Measurements from ENCODE around the gene ITPKC.
A peak's percentile ranks its signal among the peaks of the same experiment; 100 is the strongest.

The ITPKC gene

DNA sequence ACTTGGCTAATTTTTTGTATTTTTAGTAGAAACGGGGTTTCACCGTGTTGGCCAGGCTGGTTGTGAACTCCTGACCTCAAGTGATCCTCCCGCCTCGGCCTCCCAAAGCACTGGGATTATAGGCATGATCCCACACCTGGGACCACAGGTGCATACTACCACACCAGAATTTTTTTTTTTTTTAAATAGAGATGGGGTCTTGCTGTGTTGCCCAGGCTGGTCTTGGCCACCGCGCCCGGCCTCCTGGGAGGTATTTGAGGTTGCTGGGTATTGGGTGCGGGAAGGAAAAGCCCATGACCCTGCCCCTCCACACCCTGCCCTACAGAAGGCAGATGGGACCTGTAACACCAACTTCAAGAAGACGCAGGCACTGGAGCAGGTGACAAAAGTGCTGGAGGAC is 19.7 kb downstream of the ITPKC start:
- peak in 1 of 10 donors; percentile 38 for DNase-seq
- intact Hi-C loops (cut with DNase I) = no loop called here

DNA sequence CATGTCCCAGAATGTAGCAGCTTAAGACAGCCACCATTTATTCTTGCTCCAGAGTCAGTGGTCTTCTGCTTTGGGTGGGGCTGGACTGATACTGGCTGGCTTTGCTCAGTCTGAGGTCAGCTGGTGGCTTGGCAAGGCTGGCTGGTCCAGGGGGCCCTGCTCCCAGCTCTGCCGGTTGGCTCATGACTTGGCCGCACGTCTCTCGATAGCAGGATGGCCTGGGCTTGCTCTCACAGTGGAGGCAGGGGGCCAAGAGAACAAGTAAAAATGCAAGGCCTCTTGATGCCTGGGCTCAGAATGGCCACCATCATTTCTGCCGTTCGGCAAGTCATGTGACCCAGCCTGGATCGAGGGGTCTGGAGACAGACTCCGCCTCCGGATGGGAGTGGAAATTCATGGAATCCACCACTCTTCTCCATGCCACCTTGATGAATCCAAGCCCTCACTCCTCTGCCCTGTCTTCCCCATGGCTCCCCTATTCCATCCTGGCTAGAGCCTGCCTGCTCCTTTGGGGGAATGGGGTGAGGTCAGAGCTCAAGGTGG is 20.3 kb downstream of the ITPKC start:
- intact Hi-C loops (cut with DNase I) = no loop called here

DNA sequence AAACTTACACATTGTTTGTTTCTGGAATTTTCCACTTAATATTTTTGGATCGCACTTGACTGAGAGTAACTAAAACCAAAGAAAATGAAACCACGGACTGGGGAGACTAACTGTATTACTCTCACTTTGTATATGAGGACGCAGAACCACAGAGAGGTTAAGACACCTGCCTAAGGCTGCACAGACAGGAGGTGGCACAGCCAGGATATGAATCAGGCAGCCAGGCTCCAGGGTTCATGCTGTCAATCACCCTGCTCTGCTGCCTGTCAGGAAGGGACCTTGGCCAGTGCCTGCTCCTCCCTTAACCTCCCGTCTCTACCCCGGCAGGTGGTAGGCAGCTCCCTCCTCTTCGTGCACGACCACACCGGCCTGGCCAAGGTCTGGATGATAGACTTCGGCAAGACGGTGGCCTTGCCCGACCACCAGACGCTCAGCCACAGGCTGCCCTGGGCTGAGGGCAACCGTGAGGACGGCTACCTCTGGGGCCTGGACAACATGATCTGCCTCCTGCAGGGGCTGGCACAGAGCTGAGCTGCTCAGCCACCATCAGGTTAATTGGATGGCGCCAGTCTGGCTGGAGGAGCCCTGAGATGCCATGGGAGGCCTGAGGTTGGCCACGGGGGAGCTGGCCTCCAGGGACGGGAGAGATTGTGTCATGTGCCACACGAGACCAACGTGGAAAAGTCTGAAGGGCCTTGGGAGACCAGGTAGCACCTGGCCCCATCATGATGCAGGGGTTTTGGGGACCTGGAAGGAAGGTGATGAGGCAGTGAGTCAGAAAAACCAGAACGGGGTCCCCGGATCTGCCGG is 22.3 kb downstream of the ITPKC start:
- intact Hi-C loops (cut with DNase I) = no loop called here
- DNase-seq = peak in 1 of 10 donors; percentile 49

More for the DNA sequence above, 20.3 kb downstream of the ITPKC start:
- DNase-seq = peak in 1 of 10 donors; percentile 49

DNA sequence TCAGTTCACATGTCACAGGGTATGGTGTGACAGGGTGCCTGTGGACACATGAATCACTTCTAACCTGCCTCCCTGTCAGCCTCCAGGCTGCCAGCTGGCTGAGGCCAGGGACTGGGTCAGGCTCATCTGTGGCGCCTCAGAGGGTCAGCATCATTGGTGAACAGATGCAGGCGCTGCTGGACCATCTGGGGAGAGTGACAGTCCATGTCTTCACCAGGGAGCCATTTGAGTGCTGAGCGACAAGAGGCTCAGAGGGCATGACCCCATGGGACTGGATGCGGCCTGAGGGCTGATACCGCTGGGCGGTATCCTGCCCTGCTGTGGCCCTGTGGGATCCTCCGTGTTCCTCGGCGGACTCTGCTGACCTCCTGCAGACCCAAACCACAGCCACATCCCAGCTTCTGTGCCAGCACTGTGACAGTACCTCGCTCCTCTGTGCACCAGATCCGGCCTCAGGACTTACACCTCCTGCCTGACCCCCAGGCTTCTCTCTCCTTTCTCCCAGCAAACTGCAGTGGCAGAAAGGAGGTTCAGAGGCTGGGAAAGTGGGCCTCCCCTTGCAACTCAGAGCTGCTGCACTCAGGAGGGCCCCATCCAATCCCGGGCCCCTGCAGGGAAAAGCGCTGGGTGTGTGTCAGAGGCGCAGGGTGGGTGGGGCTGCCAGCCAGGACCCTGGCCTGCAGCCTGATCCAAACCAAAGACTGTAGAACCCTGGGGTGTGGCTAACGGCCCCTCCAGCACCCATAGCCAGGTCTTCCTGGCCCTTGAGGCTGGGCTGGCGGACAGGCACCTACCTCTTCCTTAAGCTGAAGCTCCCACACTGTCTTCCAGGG is 23.2 kb downstream of the ITPKC start:
- intact Hi-C loops (cut with DNase I) = no loop called here
- peak in 1 of 10 donors; percentile 83 for DNase-seq

DNA sequence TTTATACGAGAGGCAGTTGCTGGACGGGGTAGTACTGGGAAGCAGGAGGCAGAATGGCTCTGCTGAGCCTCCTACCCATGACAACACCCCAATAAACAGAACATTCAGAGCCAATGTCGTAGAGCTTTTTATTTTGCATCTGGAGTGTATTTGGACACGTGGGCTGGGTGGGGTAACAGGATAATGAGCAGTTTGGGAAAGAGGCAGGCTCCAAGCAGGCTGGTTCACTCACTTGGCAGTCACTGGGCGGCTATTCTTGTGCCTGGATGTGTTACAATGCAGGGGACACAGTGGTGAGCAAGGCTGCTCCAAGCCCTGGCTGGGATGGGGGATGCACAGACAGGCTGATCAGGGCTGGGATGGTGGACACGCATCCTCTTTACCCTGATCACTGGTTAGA is 23.8 kb downstream of the ITPKC start:
- peak; percentile 43 to 96 (median 78) for DNase-seq
- intact Hi-C loops (cut with DNase I) = no loop called here

DNA sequence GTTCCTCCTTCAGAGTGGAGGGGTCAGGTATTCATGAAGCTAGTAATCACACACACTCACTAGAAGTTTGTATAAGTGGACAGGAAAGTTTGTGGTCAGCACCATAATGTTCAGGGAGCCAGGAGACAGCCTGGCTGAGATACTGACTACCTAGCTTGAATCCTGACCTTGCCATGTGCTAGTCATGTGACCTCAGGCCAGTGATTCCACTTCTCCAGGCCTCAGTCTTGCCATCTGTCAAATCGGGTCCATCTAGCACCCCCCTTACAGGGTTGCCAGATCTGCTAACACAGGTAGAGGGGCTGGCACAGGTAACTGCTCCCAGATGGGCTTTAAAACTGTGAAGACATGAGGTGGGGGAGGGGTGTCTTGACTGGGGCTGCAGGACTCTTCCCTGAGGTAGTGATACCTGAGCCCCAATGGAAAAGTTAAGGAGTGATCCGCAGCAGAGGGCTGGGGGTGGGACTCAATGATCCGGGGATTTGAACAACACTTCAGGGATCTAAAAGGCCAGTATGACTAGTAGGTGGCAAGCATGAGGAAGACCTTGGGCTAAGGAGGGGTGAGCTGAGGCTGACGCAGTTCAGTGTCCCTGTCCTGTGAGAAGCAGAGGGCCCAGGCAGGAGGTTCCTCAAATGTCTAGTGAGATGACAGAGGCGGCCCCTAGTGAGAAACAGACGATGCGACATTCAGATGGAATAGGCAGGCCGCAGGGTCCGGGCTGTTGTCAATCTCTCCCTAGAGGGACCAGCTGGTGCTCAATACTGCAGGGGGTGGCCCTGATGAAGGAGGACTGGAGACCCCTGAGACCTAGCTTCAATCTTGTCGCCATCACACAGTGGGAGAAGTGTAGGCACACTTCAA is 24.8 kb downstream of the ITPKC start:
- no peak for DNase-seq
- intact Hi-C loops (cut with DNase I) = no loop called here

DNA sequence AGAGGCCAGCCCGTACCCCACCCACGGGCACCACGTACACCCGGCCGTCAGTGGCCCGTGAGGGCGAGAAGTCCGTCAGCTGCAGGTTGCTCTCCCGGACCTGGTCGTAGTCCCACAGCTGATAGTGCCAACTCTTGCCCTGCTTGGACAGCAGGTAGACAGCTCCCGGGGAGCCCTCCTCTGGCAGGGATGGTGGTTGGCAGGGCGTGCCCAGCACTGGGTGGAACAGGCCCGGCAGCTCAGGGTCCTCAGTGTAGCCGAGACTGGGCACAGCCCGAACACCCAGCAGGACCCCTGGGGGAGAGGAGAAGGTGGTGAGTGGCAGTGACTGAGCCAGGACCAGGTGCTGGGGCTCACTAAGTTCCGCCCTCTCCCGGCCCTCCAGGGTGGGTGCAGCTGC is 25.6 kb downstream of the ITPKC start:
- intact Hi-C loops (cut with DNase I) = no loop called here
- no peak for DNase-seq

DNA sequence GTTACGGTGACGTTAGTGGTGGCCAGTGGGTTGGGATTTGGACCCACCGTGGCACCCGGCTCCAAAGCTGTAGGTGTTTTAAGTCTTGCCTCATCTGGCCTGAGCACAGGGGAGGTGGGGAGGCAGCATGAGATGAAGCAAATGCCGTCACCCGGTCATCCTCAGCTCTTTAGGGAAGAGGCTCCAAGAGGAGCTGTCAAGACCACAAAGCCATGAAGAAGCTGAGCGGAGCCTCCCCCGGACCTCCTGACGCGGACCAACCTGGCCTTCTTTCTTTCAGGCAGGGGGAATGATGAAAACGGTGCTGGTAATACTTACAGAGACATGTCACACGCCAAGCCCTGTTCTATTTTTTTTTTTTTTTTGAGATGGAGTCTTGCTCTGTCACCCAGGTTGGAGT is 26.0 kb downstream of the ITPKC start:
- intact Hi-C loops (cut with DNase I) = no loop called here
- DNase-seq = no peak

DNA sequence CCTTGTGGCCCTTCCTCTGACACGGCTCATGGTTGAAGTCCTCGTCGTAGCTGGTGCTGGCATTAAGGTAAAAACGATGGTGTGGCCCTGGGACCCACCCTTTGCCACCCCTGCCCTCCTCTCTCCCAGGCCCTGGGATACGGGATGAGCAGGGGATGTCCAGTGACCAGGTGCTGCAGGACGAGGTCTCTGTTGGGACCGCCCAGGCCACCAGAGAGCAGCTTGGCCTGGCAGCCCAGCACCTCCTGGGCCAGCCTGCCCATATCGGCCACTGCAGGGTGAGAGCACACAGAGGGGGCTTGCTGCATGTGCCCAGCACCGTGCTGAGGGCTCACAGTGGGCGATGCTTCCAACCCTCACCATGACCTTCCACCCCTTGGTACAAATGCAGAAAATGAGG is 27.0 kb downstream of the ITPKC start:
- DNase-seq = no peak

DNA sequence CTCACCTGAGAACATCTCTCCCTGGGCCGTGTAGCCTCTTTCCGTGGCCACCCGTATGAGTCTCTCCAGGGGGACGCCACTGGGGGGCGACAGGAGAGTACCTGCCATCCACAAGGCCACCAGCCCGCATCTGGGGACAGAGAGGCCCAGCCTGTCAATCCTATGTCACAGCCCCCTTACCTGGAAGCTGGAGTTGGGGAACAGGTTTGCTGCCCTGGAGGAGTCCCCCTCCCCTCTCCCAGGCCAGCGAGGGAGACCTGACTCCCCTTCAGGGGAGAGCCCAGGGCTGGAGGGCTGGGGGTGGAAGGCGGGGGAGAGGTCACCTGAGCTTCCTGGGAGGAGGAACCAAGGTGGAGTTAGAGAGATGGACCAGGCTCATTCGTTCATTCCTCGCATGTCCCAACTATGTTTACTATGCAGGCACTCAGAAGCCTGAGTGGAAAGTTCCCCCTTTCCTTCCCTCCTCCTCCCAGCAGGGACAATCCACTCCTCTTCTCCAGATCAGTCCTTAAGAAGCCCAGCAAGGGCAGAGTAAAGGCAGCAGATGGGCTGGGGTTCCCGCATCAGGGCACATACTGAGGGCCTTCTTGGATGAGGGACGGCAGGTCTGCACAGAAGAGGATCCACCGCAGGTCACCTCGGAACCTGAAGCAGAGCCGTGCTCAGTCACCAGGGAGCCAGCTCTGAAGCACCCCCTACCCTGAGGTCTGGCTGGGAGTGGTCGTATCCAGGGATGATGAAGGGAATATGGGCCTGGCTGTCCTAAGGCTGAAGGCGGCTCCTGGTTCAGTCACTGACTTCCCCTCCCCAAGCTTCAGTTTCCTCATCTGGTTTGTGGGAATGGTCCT is 27.9 kb downstream of the ITPKC start:
- DNase-seq = peak in 1 of 10 donors; percentile 81
- intact Hi-C loops (cut with DNase I) = no loop called here

More for the DNA sequence above, 27.0 kb downstream of the ITPKC start:
- intact Hi-C loops (cut with DNase I) = no loop called here

DNA sequence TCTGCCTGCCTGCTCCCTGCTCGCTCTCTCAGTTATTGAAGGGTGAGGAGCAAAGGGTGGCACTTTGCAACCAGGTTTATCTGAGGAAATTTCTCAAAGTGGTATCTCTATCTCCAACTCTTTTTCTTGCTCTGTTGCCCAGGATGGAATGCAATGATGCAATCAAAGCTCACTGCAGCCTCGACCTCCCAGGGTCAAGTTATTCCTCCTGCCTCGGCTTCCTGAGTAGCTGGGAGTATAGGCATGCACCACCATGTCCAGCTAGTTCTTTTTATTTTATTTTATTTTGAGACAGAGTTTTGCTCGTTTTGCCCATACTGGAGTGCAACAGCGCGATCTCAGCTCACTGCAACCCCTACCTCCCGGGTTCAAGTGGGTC is 28.5 kb downstream of the ITPKC start:
- intact Hi-C loops (cut with DNase I) = no loop called here
- no peak for DNase-seq

DNA sequence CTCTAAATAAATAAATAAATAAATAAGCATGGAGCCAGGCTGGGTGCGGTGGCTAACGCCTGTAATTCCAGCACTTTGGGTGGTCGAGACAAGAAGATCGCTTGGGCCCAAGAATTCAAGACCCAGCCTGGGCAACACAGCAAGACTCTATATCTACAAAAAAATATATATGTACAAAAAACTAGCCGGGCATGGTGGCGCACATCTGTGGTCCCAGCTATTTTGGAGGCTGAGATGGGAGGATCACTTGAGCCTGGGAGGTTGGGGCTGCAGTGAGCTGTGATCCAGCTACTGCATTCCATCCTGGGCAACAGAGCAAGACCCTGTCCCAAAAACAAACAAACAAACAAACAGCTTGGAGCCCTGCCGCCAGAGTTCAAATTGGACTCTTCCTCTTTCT is 30.6 kb downstream of the ITPKC start:
- intact Hi-C loops (cut with DNase I) = no loop called here
- no peak for DNase-seq

DNA sequence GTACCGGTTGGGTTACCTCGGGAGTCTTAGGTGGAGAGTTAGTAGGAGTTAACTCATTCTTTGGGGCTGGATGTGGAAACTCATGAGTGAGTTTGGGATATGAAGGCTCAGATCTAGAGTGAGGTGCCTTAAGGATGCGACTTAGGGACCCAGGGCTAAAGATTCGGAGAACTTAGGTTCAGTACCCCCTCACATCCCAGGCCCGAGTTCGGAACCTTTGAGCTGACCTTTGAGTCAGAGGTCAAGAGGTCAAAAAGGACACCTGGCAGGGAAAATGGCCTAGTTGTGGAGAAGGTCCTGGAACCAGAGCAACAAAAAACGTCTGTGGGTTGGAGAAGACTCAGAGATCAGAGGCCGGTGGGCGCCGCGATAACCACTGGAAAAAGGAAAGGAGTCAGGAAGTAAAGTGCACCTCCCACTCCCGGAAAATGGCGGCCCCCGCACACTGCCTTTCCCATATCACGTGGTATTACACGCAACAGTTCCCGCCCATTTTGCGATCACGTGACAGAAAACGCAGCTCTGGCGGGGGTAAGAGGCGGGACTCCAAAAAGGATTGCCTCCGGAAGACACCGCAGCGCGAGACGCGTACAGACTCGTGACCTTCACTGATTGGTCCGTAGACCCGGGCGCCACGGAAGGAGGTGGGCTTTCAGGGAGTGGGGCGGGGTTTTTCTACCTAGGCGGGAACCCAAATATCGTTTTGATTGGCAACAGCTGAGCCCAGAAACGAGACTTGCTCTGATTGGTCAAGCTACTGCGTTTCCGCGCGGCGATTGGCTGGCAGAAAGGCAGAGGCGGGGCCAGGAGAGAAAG is 33.4 kb downstream of the ITPKC start, which contains the start of gene ACTMAP:
Gene ACTMAP, minus strand, starts transcription at position 420 of the 816 bp plus-strand sequence. CDS start 674 bp downstream, outside the sequence.
- DNase-seq = peak; percentile 100
- intact Hi-C loops (cut with DNase I) = loop anchor here (2.0 kb wide), 1 partner anchor 33 kb away; the partner anchor contains the start of genes COQ8B and ITPKC

DNA sequence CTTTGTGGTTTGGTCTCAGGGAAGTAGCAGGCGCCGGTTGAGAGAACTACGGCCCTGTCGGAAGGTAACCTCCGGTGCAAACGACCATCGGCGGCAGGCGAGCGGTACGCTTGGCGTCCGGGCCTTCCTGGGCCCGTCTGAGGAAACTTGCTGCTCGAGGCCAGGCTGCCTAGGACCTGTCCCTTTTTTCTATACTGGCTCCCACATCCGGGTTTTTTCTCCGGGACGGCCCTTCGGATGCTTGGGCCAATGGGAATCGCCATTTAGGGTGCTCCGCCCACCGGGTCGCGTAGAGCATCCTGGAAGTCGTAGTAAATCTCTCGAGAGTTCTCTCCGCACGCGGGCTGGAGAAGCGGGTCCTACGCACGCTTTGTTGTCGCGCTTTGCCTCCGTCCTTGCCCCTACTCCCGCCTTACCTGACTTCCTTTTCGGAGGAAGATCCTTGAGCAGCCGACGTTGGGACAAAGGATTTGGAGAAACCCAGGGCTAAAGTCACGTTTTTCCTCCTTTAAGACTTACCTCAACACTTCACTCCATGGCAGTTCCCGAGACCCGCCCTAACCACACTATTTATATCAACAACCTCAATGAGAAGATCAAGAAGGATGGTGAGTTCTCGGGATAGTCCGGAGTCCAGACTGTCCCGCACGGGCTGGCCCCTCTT is 34.1 kb downstream of the ITPKC start, which contains the start of gene SNRPA:
Gene SNRPA, plus strand, starts transcription at position 330 of the 664 bp plus-strand sequence. Its CDS starts 206 bp downstream, at position 536.
- intact Hi-C loops (cut with DNase I) = loop anchor here (1.0 to 2.0 kb wide), 2 partner anchors 34 to 48 kb away; partner anchors contain the start of genes COQ8B, EGLN2 and ITPKC

DNA sequence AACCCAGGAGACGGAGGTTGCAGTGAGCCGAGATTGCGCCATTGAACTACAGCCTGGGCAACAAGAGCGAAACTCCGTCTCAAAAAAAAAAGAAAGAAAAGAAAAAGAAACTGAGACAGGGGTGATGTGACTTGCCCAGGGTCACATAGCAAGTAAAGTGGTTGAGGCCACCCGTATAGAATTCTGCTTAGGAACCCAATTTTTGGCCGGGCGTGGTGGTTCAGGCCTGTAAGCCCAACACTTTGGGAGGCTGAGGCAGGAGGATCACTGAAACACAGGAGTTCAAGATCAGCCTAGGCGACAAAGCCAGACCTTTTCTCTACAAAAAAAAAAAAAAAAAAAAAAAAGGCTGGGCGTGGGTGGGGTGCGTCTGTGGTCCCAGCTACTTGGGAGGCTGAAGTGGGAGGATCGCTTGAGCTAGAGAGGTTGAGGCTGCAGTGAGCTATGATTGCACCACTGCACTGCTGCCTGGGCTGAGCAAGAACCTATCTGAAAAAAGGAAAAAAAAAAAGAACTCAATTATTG is 35.4 kb downstream of the ITPKC start:
- DNase-seq = no peak

More for the DNA sequence above, 34.1 kb downstream of the ITPKC start, which contains the start of gene SNRPA:
- DNase-seq = peak; percentile 95 to 99 (median 97)

DNA sequence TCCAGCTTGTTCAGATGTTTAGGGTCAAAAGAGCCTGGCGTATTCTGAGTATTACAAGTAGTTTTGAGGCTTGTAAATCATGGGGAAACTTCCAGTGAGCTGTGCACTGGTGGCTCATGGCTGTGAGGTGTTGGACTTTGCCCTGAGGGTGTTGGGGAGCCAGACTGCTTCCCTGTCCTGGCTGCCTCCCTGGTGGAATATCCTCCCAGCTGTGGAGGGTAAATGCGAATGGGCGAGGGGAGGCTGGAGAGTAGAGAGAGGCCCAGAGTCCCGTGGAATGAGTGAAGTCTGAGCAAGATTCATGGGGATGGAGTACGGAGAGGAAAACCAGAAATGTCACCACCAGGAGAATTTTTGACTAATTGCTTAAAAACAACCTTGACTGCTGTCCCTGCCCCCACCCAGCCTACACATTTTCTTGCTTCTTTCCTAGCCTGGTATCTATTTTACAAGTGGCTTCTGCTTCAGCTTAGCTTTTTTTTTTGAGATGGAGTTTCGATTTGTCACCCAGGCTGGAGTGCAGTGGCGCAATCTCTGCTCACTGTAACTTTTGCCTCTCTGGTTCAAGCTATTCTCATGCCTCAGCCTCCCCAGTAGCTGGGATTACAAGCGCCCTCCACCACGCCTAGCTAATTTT is 37.8 kb downstream of the ITPKC start:
- peak in 1 of 10 donors; percentile 32 for DNase-seq
- intact Hi-C loops (cut with DNase I) = no loop called here

More for the DNA sequence above, 35.4 kb downstream of the ITPKC start:
- intact Hi-C loops (cut with DNase I) = no loop called here

DNA sequence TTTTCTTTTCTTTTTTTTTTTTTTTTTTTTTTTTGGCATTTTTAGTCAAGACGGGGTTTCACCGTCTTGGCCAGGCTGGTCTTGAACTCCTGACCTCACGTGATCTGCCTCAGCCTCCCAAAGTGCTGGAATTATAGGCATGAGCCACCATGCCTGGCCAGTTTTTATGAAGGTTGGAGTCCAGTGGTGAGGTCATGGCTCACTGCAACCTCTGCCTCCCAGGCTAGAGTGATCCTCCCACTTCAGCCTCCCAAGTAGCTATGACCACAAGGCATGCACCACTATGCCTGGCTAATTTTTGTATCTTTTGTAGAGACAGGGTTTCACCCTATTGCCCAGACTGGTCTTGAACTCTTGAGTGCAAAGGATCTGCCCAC is 38.3 kb downstream of the ITPKC start:
- intact Hi-C loops (cut with DNase I) = no loop called here
- DNase-seq = no peak
